HG03342 (cell line): Measurements from ENCODE around the gene TENT4A.
"Not testable (repeated sequence)": the region's sequence is repeated elsewhere in the genome, so short reads cannot be mapped to it uniquely, and the experiment has no call there.

Experiments used
- ATAC-seq: cut with Tn5 transposase; IDR thresholded peaks from one replicate; pipeline ENCODE4 v1.9.1; 2021; ENCODE audit warnings: mild to moderate bottlenecking, moderate library complexity; ENCODE audit not compliant: unreplicated experiment

The TENT4A gene

GRCh38 chr5:6713274-6714225 is at the start of gene TENT4A:
Gene TENT4A (plus strand): TSS chr5:6713432. CDS start chr5:6713984, 552 bp downstream.
- ATAC-seq: peak; percentile 11

GRCh38 chr5:6666762-6667161 is 46.5 kb upstream of the TENT4A start:
- no peak for ATAC-seq

- ATAC-seq: no peak
Observed at GRCh38 chr5:6667648-6668047, 45.6 kb upstream of the TENT4A start.

- ATAC-seq: not testable (repeated sequence)
Observed at GRCh38 chr5:6668717-6669116, 44.5 kb upstream of the TENT4A start.

- no peak for ATAC-seq
Observed at GRCh38 chr5:6673031-6673430, 40.2 kb upstream of the TENT4A start.

GRCh38 chr5:6673963-6674362 is 39.3 kb upstream of the TENT4A start:
- ATAC-seq: no peak

GRCh38 chr5:6674421-6674820 is 38.8 kb upstream of the TENT4A start:
- ATAC-seq: no peak

GRCh38 chr5:6674886-6675285 is 38.3 kb upstream of the TENT4A start:
- no peak for ATAC-seq

- no peak for ATAC-seq
Observed at GRCh38 chr5:6675784-6676491, 37.3 kb upstream of the TENT4A start.

GRCh38 chr5:6676702-6677101 is 36.5 kb upstream of the TENT4A start:
- ATAC-seq: no peak

GRCh38 chr5:6678385-6678784 is 34.8 kb upstream of the TENT4A start:
- ATAC-seq: no peak

- ATAC-seq: no peak
Observed at GRCh38 chr5:6680922-6681321, 32.3 kb upstream of the TENT4A start.

GRCh38 chr5:6681682-6682081 is 31.6 kb upstream of the TENT4A start:
- ATAC-seq: no peak

- no peak for ATAC-seq
Observed at GRCh38 chr5:6682239-6682638, 31.0 kb upstream of the TENT4A start.

- no peak for ATAC-seq
Observed at GRCh38 chr5:6683241-6683640, 30.0 kb upstream of the TENT4A start.

GRCh38 chr5:6684075-6684474 is 29.2 kb upstream of the TENT4A start:
- ATAC-seq: no peak

GRCh38 chr5:6686501-6686900 is 26.7 kb upstream of the TENT4A start:
- ATAC-seq: no peak

- ATAC-seq: no peak
Observed at GRCh38 chr5:6686915-6687409, 26.3 kb upstream of the TENT4A start.

GRCh38 chr5:6687505-6687904 is 25.7 kb upstream of the TENT4A start:
- no peak for ATAC-seq

- no peak for ATAC-seq
Observed at GRCh38 chr5:6692906-6693305, 20.3 kb upstream of the TENT4A start.

- ATAC-seq: no peak
Observed at GRCh38 chr5:6698696-6699095, 14.5 kb upstream of the TENT4A start.

- no peak for ATAC-seq
Observed at GRCh38 chr5:6699357-6699756, 13.9 kb upstream of the TENT4A start.
